DMS53 (cell line): ENCODE measurements around the gene FCHO2.

Experiments used
- DNase-seq: peaks from one replicate; lab custom pipeline; 2025; lab: John Stamatoyannopoulos, UW

FCHO2 gene

GRCh38 chr5:73114044-73114688, 158.3 kb downstream of the FCHO2 start:
- DNase-seq: no peak

- DNase-seq: no peak
Observed at GRCh38 chr5:73115399-73116051, 159.7 kb downstream of the FCHO2 start.

GRCh38 chr5:73116506-73116905, 160.7 kb downstream of the FCHO2 start:
- DNase-seq: no peak

GRCh38 chr5:73117088-73117740, 161.4 kb downstream of the FCHO2 start:
- no peak for DNase-seq

GRCh38 chr5:73118391-73118973, 162.6 kb downstream of the FCHO2 start:
- DNase-seq: peak; percentile 86

DNA sequence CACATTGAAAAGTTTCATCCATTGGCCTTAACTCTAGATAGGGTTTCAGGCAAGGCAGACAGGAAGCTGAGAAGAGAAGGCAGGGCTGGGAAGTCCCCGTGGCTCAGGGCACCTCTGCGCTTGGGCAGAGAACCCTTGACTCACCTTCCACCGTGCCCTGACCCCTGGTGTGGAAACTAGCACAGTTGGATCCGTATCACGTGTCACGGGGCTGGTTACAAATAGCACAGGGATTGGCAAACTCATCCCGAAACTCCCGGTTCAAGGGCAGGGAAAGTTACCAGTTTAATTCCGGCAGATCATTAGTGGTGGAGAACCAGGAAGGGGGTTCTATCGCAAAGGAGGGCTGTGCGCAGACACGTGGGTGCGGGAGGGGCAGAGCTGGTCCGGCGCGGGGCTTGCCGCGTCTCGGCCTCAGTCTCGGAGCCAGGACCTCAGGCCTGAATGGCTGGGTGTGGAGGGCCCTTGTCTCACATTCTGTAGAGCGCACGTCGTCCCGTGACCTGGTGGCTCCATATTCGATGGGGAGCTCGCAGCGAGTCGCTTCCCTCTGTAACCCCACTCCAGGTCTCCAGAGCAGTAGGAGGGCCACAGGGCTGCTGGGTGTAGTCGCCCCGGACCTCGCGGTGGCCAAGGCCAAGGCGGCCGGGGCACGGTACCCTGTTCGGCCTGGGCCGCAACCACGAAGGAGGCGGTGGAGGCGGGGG, 163.8 kb downstream of the FCHO2 start:
- peak; percentile 57 for DNase-seq

GRCh38 chr5:73120222-73121118, 164.6 kb downstream of the FCHO2 start, which contains the start of gene TMEM171:
Gene TMEM171, plus strand, starts transcription at chr5:73120575. Its CDS starts 2,799 bp downstream, at chr5:73123374.
- DNase-seq: peak; percentile 81

DNA sequence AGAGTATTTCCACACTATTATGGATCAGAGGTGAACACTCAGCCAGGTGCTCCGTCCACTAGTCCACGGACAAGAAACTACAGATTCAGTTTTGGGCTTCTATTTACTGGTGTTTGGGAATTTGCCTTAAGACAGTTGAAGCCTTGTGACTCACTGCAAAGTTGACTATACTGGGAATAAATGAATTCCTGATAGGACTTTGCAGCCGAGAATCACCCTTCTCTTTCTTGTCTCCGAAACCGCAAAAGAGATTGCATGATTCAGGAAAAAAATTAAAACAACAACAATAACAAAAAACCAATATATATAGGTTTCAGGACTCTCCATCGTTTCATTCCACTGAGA, 165.2 kb downstream of the FCHO2 start:
- peak; percentile 42 for DNase-seq

GRCh38 chr5:73122875-73123810, 167.3 kb downstream of the FCHO2 start:
- DNase-seq: no peak

DNA sequence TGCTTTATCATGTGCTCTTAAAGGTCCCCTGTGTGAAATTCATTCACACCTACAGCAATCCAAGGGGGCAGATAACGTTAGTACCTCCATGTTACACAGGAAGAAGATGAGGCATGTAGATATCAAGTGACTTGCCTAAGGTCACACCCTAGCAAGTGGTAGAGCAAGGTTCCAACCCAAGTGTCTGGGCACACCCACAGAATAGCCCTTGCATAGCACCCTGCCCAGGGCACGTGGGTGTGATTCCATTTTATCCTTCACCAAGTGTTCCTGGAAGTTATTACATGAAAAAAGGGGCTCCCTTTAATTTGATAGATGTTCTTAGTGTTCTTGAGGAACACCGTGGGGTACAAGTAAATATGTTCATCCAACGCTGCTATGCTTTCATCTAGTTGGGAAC, 169.4 kb downstream of the FCHO2 start:
- no peak for DNase-seq

DNA sequence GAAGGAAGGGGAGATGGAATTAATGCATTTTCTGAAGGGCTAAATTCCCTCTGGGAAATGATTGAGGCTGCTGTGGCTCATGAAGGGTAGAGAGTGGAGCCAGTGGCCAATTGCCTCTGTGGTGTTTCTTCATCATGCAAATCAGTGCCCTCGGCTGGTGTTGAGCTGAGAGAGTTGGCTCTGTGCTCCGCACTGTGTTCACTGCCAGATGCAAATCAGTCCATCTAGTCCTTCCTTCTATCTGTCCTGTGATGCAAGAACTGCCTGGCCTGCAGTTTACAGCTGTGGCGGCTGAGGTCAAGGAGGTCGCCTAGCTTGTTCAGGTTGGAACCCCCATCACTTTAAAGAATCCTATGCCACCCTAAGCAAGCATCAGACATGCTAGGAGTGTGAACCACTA, 170.5 kb downstream of the FCHO2 start:
- no peak for DNase-seq

DNA sequence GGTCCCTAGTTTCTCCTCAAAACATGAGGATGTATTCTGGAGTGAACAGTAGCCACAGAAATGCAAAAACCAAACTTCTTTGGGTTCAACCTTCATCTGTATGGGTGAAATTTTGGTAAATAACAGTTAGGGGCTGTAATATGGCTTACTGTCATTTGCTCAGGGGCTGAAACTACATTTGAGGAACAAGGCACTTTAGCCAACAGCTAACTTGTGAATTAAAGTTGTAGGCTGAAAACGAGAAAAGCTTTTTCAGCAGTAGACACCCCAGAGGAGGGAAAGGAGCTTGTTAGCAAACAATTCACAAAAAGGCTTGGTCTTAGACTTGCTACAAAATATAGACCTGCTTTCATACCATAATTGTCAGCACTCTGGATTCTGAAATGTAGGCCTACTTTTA, 171.1 kb downstream of the FCHO2 start:
- no peak for DNase-seq

DNA sequence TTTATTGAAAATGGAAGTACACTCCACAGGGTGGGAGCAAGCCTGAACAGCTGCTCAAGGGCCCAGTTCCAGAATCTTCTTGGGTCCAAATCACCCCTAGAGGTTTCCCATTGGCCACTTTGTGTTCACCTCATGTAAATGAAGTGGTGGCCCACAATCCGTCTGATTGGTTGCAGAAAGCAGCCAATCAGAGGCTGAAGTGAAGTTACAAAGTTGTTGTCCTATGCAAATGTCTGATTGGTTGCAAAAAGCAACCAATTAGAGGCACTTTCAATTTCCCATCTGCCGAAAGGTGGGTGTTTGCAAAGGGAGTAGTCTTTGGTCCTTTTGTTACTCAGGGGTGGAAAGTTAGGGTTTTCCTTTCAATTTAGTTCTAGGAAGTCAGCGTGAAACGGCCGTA, 173.3 kb downstream of the FCHO2 start:
- DNase-seq: no peak

DNA sequence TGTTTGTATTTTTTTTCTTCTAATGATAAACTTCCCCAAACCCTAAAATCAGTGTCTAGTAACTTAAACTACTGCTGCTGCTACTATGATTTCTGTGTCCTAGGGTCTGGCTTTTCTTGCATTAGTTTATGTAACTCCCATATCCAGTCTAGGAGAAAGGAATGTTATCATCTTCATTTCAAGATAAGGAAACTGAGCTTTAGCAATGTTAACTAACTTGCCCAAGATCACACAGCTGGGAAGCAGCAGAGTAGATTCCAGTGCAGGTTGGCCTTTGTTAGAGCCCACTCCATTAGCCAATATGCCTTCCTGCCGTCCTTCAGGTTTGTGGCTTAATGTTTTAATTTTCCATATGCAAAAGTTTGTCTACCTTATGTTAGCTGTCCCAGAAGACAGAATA, 175.0 kb downstream of the FCHO2 start:
- no peak for DNase-seq

- DNase-seq: peak; percentile 8
Observed at GRCh38 chr5:73131711-73132425, 176.0 kb downstream of the FCHO2 start.

DNA sequence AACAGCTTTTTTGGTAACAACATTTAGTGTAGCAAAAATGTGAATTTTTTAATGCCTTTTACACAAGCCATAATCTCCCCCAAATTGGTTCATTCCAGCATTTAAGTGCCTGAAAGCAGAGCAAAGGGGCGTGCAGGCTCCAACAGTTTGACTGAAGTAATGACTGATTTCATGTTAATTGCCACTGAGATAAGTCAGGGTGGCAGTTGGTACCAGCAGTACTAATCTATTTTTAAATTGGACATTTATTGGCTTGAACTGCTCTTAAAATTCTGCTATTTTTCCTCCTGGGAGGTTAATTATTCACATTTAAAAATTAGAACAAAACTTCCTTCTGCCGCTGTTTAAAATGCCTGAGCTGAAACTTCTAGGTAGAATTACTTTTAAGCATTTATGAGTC, 176.9 kb downstream of the FCHO2 start:
- no peak for DNase-seq

GRCh38 chr5:73135021-73135420, 179.2 kb downstream of the FCHO2 start:
- DNase-seq: no peak

DNA sequence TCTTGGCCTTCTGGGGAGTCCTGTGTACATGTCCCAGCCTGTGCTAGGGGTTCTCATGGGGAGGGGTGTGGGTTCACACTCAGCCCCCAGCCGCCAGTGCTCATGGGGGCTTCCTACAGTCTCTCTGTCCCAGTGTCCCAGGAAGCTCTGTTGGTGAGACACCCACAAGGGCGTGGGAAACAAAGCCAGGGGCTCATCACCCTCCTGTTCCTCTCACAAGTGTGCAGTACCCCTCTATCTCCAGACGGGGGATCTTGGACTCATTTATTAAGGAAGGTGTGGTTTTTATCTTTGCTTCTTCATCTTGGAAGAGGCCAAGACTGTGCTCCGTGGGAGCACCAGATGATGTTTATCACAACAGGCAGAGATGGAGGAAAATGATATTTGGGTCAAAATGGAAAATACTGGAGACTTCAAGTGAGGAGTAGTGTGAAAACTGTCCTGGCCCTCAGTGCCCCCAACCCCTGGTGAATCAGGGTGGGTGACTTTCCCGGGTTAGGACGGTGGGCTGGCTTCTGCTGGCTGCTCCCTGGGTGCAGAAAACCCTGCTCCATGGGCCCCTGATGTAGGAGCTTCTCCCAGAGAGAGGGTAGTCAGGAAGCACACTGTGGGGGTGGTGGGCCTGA, 179.7 kb downstream of the FCHO2 start:
- DNase-seq: peak; percentile 39

GRCh38 chr5:73136055-73136562, 180.3 kb downstream of the FCHO2 start:
- DNase-seq: no peak
